Activated CD4-positive, CD25-positive, alpha-beta regulatory T cell treated with anti-CD3 and anti-CD28 coated beads, Interleukin-2, amount 50 U/mL, for 16 hours (primary cell): ENCODE measurements around the gene RSPH9.
A peak's percentile ranks its signal among the peaks of the same experiment; 100 is the strongest.
"Not testable (repeated sequence)": the region's sequence is repeated elsewhere in the genome, so short reads cannot be mapped to it uniquely, and the experiment has no call there.

Experiments used
- DNase-seq: peaks from one replicate; pipeline ENCODE4 v3.0.0-alpha.2; 2020; ENCODE audit warnings: low read depth, low spot score

Gene RSPH9

GRCh38 chr6:43683708-43684455, 39.0 kb downstream of the RSPH9 start:
- no peak for DNase-seq

GRCh38 chr6:43687079-43687436, 42.2 kb downstream of the RSPH9 start:
- no peak for DNase-seq

GRCh38 chr6:43687437-43688347, 42.9 kb downstream of the RSPH9 start, which contains the start of gene MRPS18A:
Gene MRPS18A (minus strand): TSS chr6:43687791. CDS start chr6:43687779, 12 bp downstream.
- DNase-seq, result peak; percentile 66

GRCh38 chr6:43689421-43689820, 44.6 kb downstream of the RSPH9 start:
- DNase-seq, result no peak

GRCh38 chr6:43695215-43695966, 50.6 kb downstream of the RSPH9 start:
- DNase-seq, result no peak

GRCh38 chr6:43695967-43696291, 51.1 kb downstream of the RSPH9 start:
- no peak for DNase-seq

GRCh38 chr6:43697421-43697820, 52.6 kb downstream of the RSPH9 start:
- DNase-seq, result no peak

GRCh38 chr6:43698584-43699349, 53.9 kb downstream of the RSPH9 start:
- DNase-seq, result no peak

- DNase-seq, result no peak
These were observed 54.8 kb downstream of the RSPH9 start for GRCh38 chr6:43699564-43700186.

- not testable (repeated sequence) for DNase-seq
These were observed 56.2 kb downstream of the RSPH9 start for GRCh38 chr6:43700939-43701560.

GRCh38 chr6:43702171-43702533, 57.3 kb downstream of the RSPH9 start:
- DNase-seq, result no peak

- no peak for DNase-seq
These were observed 58.0 kb downstream of the RSPH9 start for GRCh38 chr6:43702534-43703440.

GRCh38 chr6:43703512-43704429, 58.9 kb downstream of the RSPH9 start:
- DNase-seq, result no peak

GRCh38 chr6:43705996-43706395, 61.2 kb downstream of the RSPH9 start:
- no peak for DNase-seq

- DNase-seq, result no peak
These were observed 62.0 kb downstream of the RSPH9 start for GRCh38 chr6:43706788-43707187.

- no peak for DNase-seq
These were observed 62.4 kb downstream of the RSPH9 start for GRCh38 chr6:43707269-43707668.

- no peak for DNase-seq
These were observed 62.9 kb downstream of the RSPH9 start for GRCh38 chr6:43707767-43708166.

- no peak for DNase-seq
These were observed 64.2 kb downstream of the RSPH9 start for GRCh38 chr6:43708860-43709653.
